ENCODE results near the gene TPPP. TPM values are rescaled to one million over a fixed set of nuclear protein-coding genes. Genes with fewer than 3 reads are reported as not detected.

Gene TPPP
- total RNA-seq, 4 donors from 2014 or later, result 7.2 to 11.1 (median 8.4) TPM

DNA sequence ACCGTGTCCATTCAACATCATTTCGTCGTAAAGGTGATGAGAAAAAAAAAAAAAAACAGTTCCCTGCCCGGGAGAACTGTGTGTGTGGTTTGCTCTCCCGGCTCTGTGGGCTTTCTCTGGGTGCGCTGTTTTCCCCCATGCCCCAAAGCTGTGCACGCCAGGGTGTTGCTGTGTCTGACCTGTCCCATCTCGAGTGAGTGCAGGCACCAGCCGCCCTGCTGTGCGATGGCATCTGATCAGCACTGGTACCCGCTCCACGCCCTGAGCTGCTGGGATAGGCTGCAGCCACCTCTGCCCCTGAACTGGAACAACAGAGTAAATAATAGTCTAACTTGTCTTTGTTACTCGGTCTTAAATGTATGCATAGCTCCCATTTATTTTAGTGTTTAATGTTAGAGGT is 47.7 kb downstream of the TPPP start:
- Histone ChIP-seq H3K27ac (no peak overlapping the region), H3K4me3 (replicated peaks in 1 of 3) (no peak overlapping the region), H3K9me3 (no peaks in the 10 kb centered on the region), H3K27me3 (no peaks in the 10 kb centered on the region), H3K4me1 (no peaks in the 10 kb centered on the region), H3K36me3 (peaks cover 2 to 5% of the 10 kb centered on the region in 2 donors)
- no peak for DNase-seq
- TF ChIP-seq POLR2A (IDR thresholded peaks at IDR 0.05) (no peak), CTCF (IDR thresholded peaks at IDR 0.05) (no peak)
- 89 to 93% methylated on average over 13 of the region's 13 CpGs for WGBS, 2 donors
- intact Hi-C loops (cut with DNase I), result no loop called here

GRCh38 chr5:644971-645370 is 48.2 kb downstream of the TPPP start:
- no peaks in the 10 kb centered on the region for H3K9me3 ChIP-seq
- WGBS, 2 donors, result 95 to 96% methylated on average over 15 of the region's 15 CpGs
- no peaks in the 10 kb centered on the region for H3K27me3 ChIP-seq
- H3K4me1 ChIP-seq, result no peaks in the 10 kb centered on the region
- peaks cover 2 to 5% of the 10 kb centered on the region in 2 donors for H3K36me3 ChIP-seq
- H3K4me3 ChIP-seq (replicated peaks in 1 of 3), result no peak overlapping the region
- no peak overlapping the region for H3K27ac ChIP-seq
- intact Hi-C loops (cut with DNase I), result no loop called here
- DNase-seq, result no peak
- TF ChIP-seq CTCF (IDR thresholded peaks at IDR 0.05) (no peak), POLR2A (IDR thresholded peaks at IDR 0.05) (no peak)

- Histone ChIP-seq H3K27me3 (no peaks in the 10 kb centered on the region), H3K36me3 (peaks cover 2 to 5% of the 10 kb centered on the region in 2 donors), H3K27ac (no peak overlapping the region), H3K4me1 (no peaks in the 10 kb centered on the region), H3K4me3 (replicated peaks in 1 of 3) (no peak overlapping the region), H3K9me3 (no peaks in the 10 kb centered on the region)
- TF ChIP-seq POLR2A (IDR thresholded peaks at IDR 0.05), result no peak
- no peak for TF ChIP-seq CTCF (IDR thresholded peaks at IDR 0.05)
- DNase-seq, result no peak
- WGBS, 2 donors, result 88 to 92% methylated on average over 13 of the region's 13 CpGs
- intact Hi-C loops (cut with DNase I), result no loop called here
Measured at GRCh38 chr5:644509-644908, 48.6 kb downstream of the TPPP start.

DNA sequence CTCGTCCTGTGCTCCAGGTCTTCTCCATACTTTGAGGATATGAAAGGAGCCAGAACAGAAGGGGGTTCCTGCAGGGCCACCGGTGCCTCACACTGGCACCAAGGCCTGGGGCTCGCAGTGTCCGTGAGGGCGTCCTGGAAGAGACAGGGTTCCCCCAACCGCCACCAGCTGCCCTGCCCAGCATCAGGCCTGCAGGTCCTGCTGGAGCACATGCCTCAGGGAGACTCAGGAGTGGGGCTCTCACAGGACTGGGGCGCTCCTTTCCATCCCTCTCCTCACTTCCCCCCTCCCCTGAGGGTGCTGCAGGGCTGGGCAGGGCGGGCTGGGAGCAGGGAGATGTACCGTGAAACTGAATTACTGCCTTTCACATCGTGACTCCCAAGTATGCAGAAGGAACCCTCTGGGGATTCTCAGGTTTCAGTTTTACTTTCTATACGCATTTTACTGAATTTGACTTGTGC is 49.3 kb downstream of the TPPP start:
- H3K36me3 ChIP-seq, result peaks cover 2 to 5% of the 10 kb centered on the region in 2 donors
- H3K4me1 ChIP-seq, result no peaks in the 10 kb centered on the region
- H3K27ac ChIP-seq, result no peak overlapping the region
- H3K4me3 ChIP-seq (replicated peaks in 1 of 3), result no peak overlapping the region
- WGBS, 2 donors, result 89 to 94% methylated on average over 11 of the region's 11 CpGs
- no peaks in the 10 kb centered on the region for H3K9me3 ChIP-seq
- H3K27me3 ChIP-seq, result no peaks in the 10 kb centered on the region
- intact Hi-C loops (cut with DNase I), result no loop called here
- TF ChIP-seq POLR2A (IDR thresholded peaks at IDR 0.05) (no peak), CTCF (IDR thresholded peaks at IDR 0.05) (no peak)
- DNase-seq, result no peak

DNA sequence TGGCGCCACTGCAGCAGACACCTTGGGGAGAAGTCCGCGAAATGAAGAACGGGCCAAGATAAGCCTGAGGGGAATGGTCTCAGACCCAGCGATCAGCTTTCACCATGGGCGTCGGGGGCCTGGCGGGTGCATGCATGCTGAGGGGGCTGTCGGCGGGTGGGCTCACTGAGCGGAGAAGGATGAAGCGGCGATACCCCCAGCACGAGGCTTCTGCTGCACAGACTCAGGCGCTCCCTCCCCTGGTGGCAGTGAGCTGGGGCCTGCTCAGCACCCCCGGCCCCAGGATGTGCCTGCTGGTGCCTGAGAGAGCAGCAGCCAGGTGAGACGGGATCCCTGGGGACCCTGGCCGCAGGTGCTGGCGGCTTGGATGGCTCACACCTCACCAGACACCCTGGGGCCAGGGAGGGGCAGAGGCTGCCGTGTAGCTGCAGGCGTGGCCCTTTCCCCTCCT is 49.8 kb downstream of the TPPP start:
- WGBS, 2 donors, result 95 to 96% methylated on average over 18 to 20 of the region's 21 CpGs
- H3K27ac ChIP-seq, result no peak overlapping the region
- DNase-seq, result no peak
- H3K4me1 ChIP-seq, result no peaks in the 10 kb centered on the region
- intact Hi-C loops (cut with DNase I), result no loop called here
- H3K4me3 ChIP-seq (replicated peaks in 1 of 3), result no peak overlapping the region
- H3K9me3 ChIP-seq, result no peaks in the 10 kb centered on the region
- H3K27me3 ChIP-seq, result no peaks in the 10 kb centered on the region
- TF ChIP-seq CTCF (IDR thresholded peaks at IDR 0.05) (no peak), POLR2A (IDR thresholded peaks at IDR 0.05) (no peak)
- H3K36me3 ChIP-seq, result peaks cover 2 to 5% of the 10 kb centered on the region in 2 donors
